Measurements from ENCODE around the gene BAHCC1. TPM values are rescaled to one million over a fixed set of nuclear protein-coding genes. Genes with fewer than 3 reads are reported as not detected.

BAHCC1 gene
- total RNA-seq, 1 experiment from 2014 or later, result 3.1 TPM

- WGBS (ENCODE audit: extremely low coverage, insufficient read length, low lambda C conversion rate), result no CpG with 5 or more reads among the region's 34 CpGs
- H2BK20ac ChIP-seq (ENCODE audit: low read depth, low read length, poor library complexity, severe bottlenecking), result no peak overlapping the region
- no peaks in the 10 kb centered on the region for H4K20me1 ChIP-seq (ENCODE audit: control insufficient read depth, insufficient read depth, insufficient read length)
- H3K27me3 ChIP-seq (ENCODE audit: insufficient read depth, low read length), result no peaks in the 10 kb centered on the region; the same call in 1 of the 2 replicates
- H3K4me2 ChIP-seq (ENCODE audit: insufficient read depth, insufficient read length, low read length), result peak overlapping the region; percentile 52
- peak overlapping the region; percentile 97 for H3K18ac ChIP-seq (ENCODE audit: insufficient read length, low read depth, low read length)
- H2AFZ ChIP-seq (ENCODE audit: low read length), result no peak overlapping the region
- peaks cover 28 to 39% of the 10 kb centered on the region in 2 experiments for H3K4me1 Mint-ChIP-seq
- peak overlapping the region; percentile 95 for H3K14ac ChIP-seq (ENCODE audit: insufficient read depth, low read length)
- H3K27me3 Mint-ChIP-seq (ENCODE audit: low read depth), result peaks cover 16% of the 10 kb centered on the region
- no peak overlapping the region for H2BK12ac ChIP-seq (ENCODE audit: insufficient read length, low read depth, low read length)
- peak overlapping the region; percentile 91 for H3K4ac ChIP-seq (ENCODE audit: low read depth, low read length)
- no peak overlapping the region for H2AK5ac ChIP-seq (ENCODE audit: insufficient read length, low read length)
- no peak overlapping the region for H3T11ph ChIP-seq (ENCODE audit: low read length)
- H4K91ac ChIP-seq (ENCODE audit: insufficient read length, low read depth, low read length), result peak overlapping the region; percentile 94
- H2BK5ac ChIP-seq (ENCODE audit: insufficient read length, low read length), result no peak overlapping the region
- H4K5ac ChIP-seq (ENCODE audit: insufficient read length, low read depth, low read length), result no peak overlapping the region
- H4K8ac ChIP-seq (replicated peaks; ENCODE audit: insufficient read length, low read depth, low read length), result no peak overlapping the region
- H3K56ac ChIP-seq (ENCODE audit: insufficient read length, low read depth, low read length), result no peak overlapping the region
- H3K27ac Mint-ChIP-seq, result peak overlapping the region in 1 of 3 experiments; percentile 53; a peak in 1 of 7 replicates
- H3K9me3 Mint-ChIP-seq, result peaks cover 7 to 19% of the 10 kb centered on the region in 2 experiments; a peak in 4 of 5 replicates
- peak overlapping the region; percentile 77 to 80 for H3K4me3 Mint-ChIP-seq
- H3K79me1 ChIP-seq (ENCODE audit: insufficient read depth, low read depth, low read length, poor library complexity, severe bottlenecking), result peaks cover 2% of the 10 kb centered on the region
- no peak for DNase-seq
- peaks cover 4% of the 10 kb centered on the region; the same call in 1 of the 2 replicates for H3K4me1 ChIP-seq (ENCODE audit: insufficient read depth, low read length)
- no peak overlapping the region; the same call in 1 of the 2 replicates for H2BK15ac ChIP-seq (ENCODE audit: low read depth, low read length)
- no peak for TF ChIP-seq CTCF (conservative IDR thresholded peaks at IDR 0.05)
- H2BK120ac ChIP-seq (ENCODE audit: low read depth, low read length, poor library complexity, severe bottlenecking), result peak overlapping the region; percentile 71
- no peak overlapping the region for H3K27ac ChIP-seq (ENCODE audit: insufficient read length, low read depth, low read length)
- no peak overlapping the region for H3K23ac ChIP-seq (ENCODE audit: insufficient read length, low read depth, low read length)
- H3K79me2 ChIP-seq (ENCODE audit: insufficient read depth, low read length), result peaks cover 25% of the 10 kb centered on the region; the same call in 1 of the 2 replicates
- H3K36me3 Mint-ChIP-seq (ENCODE audit: insufficient read depth in 1 of 3, low read depth in 3 of 3), result peaks cover 29 to 33% (median 29%) of the 10 kb centered on the region in 3 experiments
- peak overlapping the region; percentile 76 for H3K9ac ChIP-seq (ENCODE audit: extremely low read depth, insufficient read length, low read length)
- H3K23me2 ChIP-seq (ENCODE audit: insufficient read length, low read depth, low read length, poor library complexity, severe bottlenecking), result peaks cover 46% of the 10 kb centered on the region
- H3K9me3 ChIP-seq (ENCODE audit: control insufficient read depth, low read depth, low read length), result no peaks in the 10 kb centered on the region
Observed at GRCh38 chr17:81514489-81514738, 119.2 kb downstream of the BAHCC1 start.
